Activated T-helper 1 cell treated with anti-CD3 and anti-CD28 coated beads, Interleukin-12 subunit alpha, Interleukin-12 subunit beta, Interleukin-2, Interleukin-4 antibody, amounts not matched to agents 30 ng/mL and 10 ng/mL and 1 ng/mL, durations not matched to agents 14 hours and 24 hours and 36 hours (primary cell): ENCODE results near the gene KCNH5. TPM values are rescaled to one million over a fixed set of nuclear protein-coding genes. Genes with fewer than 3 reads are reported as not detected.
"Not testable (repeated sequence)": the region's sequence is repeated elsewhere in the genome, so short reads cannot be mapped to it uniquely, and the experiment has no call there.

Experiments
- DNase-seq: peaks from one replicate; pipeline ENCODE4 v3.0.0; 2021; ENCODE audit warnings: low spot score
- H3K27ac Mint-ChIP-seq: one replicate; pipeline ENCODE4 v1.8.0; 2021; ENCODE audit warnings: mild to moderate bottlenecking, mixed read lengths
- H3K27me3 Mint-ChIP-seq: one replicate; pipeline ENCODE4 v1.8.0; 2022; ENCODE audit warnings: mild to moderate bottlenecking, moderate library complexity, mixed read lengths; ENCODE audit not compliant: insufficient read depth
- H3K36me3 Mint-ChIP-seq: one replicate; pipeline ENCODE4 v1.8.0; 2021; ENCODE audit warnings: low read depth, mixed read lengths
- H3K4me1 Mint-ChIP-seq: one replicate; pipeline ENCODE4 v1.8.0; 2021; ENCODE audit warnings: low read depth, mixed read lengths
- H3K4me3 Mint-ChIP-seq: one replicate; pipeline ENCODE4 v1.8.0; 2021; ENCODE audit warnings: mild to moderate bottlenecking, moderate library complexity, mixed read lengths
- H3K9me3 Mint-ChIP-seq: one replicate; pipeline ENCODE4 v1.8.0; 2021; ENCODE audit warnings: mixed read lengths
- intact Hi-C: fragments of 100-400 bp; cut with micrococcal nuclease; formaldehyde crosslinking; loops from one replicate; pipeline ENCODE4 v1.15.1; 2024
- total RNA-seq: library from RNA; stranded (reverse); gene quantifications from 2 replicates; pipeline ENCODE4 v1.2.3, GENCODE V29; 2022

The KCNH5 gene
- total RNA-seq, 1 donor from 2014 or later = not detected

GRCh38 chr14:62905566-62905965 is 139.7 kb downstream of the KCNH5 start:
- DNase-seq = no peak
- no peaks in the 10 kb centered on the region for H3K27me3 Mint-ChIP-seq
- H3K36me3 Mint-ChIP-seq = no peaks in the 10 kb centered on the region
- H3K4me1 Mint-ChIP-seq = no peaks in the 10 kb centered on the region
- H3K4me3 Mint-ChIP-seq = no peak overlapping the region
- intact Hi-C loops = no loop called here
- peaks cover 10% of the 10 kb centered on the region for H3K9me3 Mint-ChIP-seq
- no peak overlapping the region for H3K27ac Mint-ChIP-seq

GRCh38 chr14:62897771-62898170 is 147.5 kb downstream of the KCNH5 start:
- no peak overlapping the region for H3K27ac Mint-ChIP-seq
- H3K9me3 Mint-ChIP-seq = peaks cover 3% of the 10 kb centered on the region
- H3K36me3 Mint-ChIP-seq = no peaks in the 10 kb centered on the region
- H3K4me1 Mint-ChIP-seq = no peaks in the 10 kb centered on the region
- H3K27me3 Mint-ChIP-seq = no peaks in the 10 kb centered on the region
- no peak overlapping the region for H3K4me3 Mint-ChIP-seq
- intact Hi-C loops = no loop called here
- no peak for DNase-seq

GRCh38 chr14:62896932-62897456 is 148.3 kb downstream of the KCNH5 start:
- Mint-ChIP-seq H3K27ac (no peak overlapping the region), H3K27me3 (no peaks in the 10 kb centered on the region), H3K36me3 (no peaks in the 10 kb centered on the region), H3K4me3 (no peak overlapping the region), H3K4me1 (no peaks in the 10 kb centered on the region), H3K9me3 (peaks cover 3% of the 10 kb centered on the region)
- no peak for DNase-seq
- intact Hi-C loops = no loop called here

- no peaks in the 10 kb centered on the region for H3K27me3 Mint-ChIP-seq
- H3K4me3 Mint-ChIP-seq = no peak overlapping the region
- no peak for DNase-seq
- no peaks in the 10 kb centered on the region for H3K4me1 Mint-ChIP-seq
- no peaks in the 10 kb centered on the region for H3K36me3 Mint-ChIP-seq
- H3K9me3 Mint-ChIP-seq = no peaks in the 10 kb centered on the region
- intact Hi-C loops = no loop called here
- no peak overlapping the region for H3K27ac Mint-ChIP-seq
Measured at GRCh38 chr14:62894736-62895135, 150.5 kb downstream of the KCNH5 start.

GRCh38 chr14:62889364-62889763 is 155.9 kb downstream of the KCNH5 start:
- Mint-ChIP-seq H3K4me1 (no peaks in the 10 kb centered on the region), H3K9me3 (no peaks in the 10 kb centered on the region), H3K36me3 (no peaks in the 10 kb centered on the region), H3K27ac (no peak overlapping the region), H3K4me3 (no peak overlapping the region), H3K27me3 (no peaks in the 10 kb centered on the region)
- DNase-seq = no peak
- intact Hi-C loops = no loop called here

GRCh38 chr14:62886461-62886860 is 158.8 kb downstream of the KCNH5 start:
- Mint-ChIP-seq H3K4me1 (no peaks in the 10 kb centered on the region), H3K36me3 (no peaks in the 10 kb centered on the region), H3K27me3 (no peaks in the 10 kb centered on the region), H3K27ac (no peak overlapping the region), H3K4me3 (no peak overlapping the region), H3K9me3 (no peaks in the 10 kb centered on the region)
- intact Hi-C loops = no loop called here
- DNase-seq = no peak

- Mint-ChIP-seq H3K27ac (no peak overlapping the region), H3K9me3 (no peaks in the 10 kb centered on the region), H3K36me3 (no peaks in the 10 kb centered on the region), H3K27me3 (no peaks in the 10 kb centered on the region), H3K4me3 (no peak overlapping the region), H3K4me1 (no peaks in the 10 kb centered on the region)
- no peak for DNase-seq
- intact Hi-C loops = no loop called here
Measured at GRCh38 chr14:62885451-62885850, 159.8 kb downstream of the KCNH5 start.

- no peak for DNase-seq
- H3K9me3 Mint-ChIP-seq = no peaks in the 10 kb centered on the region
- H3K27me3 Mint-ChIP-seq = no peaks in the 10 kb centered on the region
- H3K4me3 Mint-ChIP-seq = no peak overlapping the region
- no peak overlapping the region for H3K27ac Mint-ChIP-seq
- H3K4me1 Mint-ChIP-seq = no peaks in the 10 kb centered on the region
- no peaks in the 10 kb centered on the region for H3K36me3 Mint-ChIP-seq
- intact Hi-C loops = no loop called here
Measured at GRCh38 chr14:62882967-62883366, 162.3 kb downstream of the KCNH5 start.

GRCh38 chr14:62866376-62866775 is 178.9 kb downstream of the KCNH5 start:
- H3K36me3 Mint-ChIP-seq = no peaks in the 10 kb centered on the region
- H3K9me3 Mint-ChIP-seq = peaks cover 13% of the 10 kb centered on the region
- intact Hi-C loops = no loop called here
- no peaks in the 10 kb centered on the region for H3K4me1 Mint-ChIP-seq
- no peak overlapping the region for H3K27ac Mint-ChIP-seq
- H3K27me3 Mint-ChIP-seq = no peaks in the 10 kb centered on the region
- no peak for DNase-seq
- no peak overlapping the region for H3K4me3 Mint-ChIP-seq

GRCh38 chr14:62864588-62864987 is 180.7 kb downstream of the KCNH5 start:
- Mint-ChIP-seq H3K36me3 (no peaks in the 10 kb centered on the region), H3K27ac (no peak overlapping the region), H3K4me3 (no peak overlapping the region), H3K9me3 (peaks cover 10% of the 10 kb centered on the region), H3K27me3 (no peaks in the 10 kb centered on the region), H3K4me1 (no peaks in the 10 kb centered on the region)
- intact Hi-C loops = no loop called here
- no peak for DNase-seq

GRCh38 chr14:62858011-62858410 is 187.2 kb downstream of the KCNH5 start:
- H3K9me3 Mint-ChIP-seq, H3K36me3 Mint-ChIP-seq, H3K27ac Mint-ChIP-seq, H3K4me3 Mint-ChIP-seq, H3K27me3 Mint-ChIP-seq, DNase-seq, H3K4me1 Mint-ChIP-seq, intact Hi-C loops: not testable (repeated sequence)

GRCh38 chr14:62854951-62855350 is 190.3 kb downstream of the KCNH5 start:
- no peak for DNase-seq
- Mint-ChIP-seq H3K36me3 (no peaks in the 10 kb centered on the region), H3K4me1 (no peaks in the 10 kb centered on the region), H3K4me3 (no peak overlapping the region), H3K27me3 (no peaks in the 10 kb centered on the region), H3K9me3 (no peaks in the 10 kb centered on the region), H3K27ac (no peak overlapping the region)
- intact Hi-C loops = no loop called here

- no peaks in the 10 kb centered on the region for H3K9me3 Mint-ChIP-seq
- H3K4me1 Mint-ChIP-seq = no peaks in the 10 kb centered on the region
- intact Hi-C loops = no loop called here
- no peak for DNase-seq
- H3K36me3 Mint-ChIP-seq = no peaks in the 10 kb centered on the region
- no peaks in the 10 kb centered on the region for H3K27me3 Mint-ChIP-seq
- H3K4me3 Mint-ChIP-seq = no peak overlapping the region
- no peak overlapping the region for H3K27ac Mint-ChIP-seq
Measured at GRCh38 chr14:62847168-62847567, 198.1 kb downstream of the KCNH5 start.

- Mint-ChIP-seq H3K27ac (no peak overlapping the region), H3K9me3 (no peaks in the 10 kb centered on the region), H3K36me3 (no peaks in the 10 kb centered on the region), H3K27me3 (no peaks in the 10 kb centered on the region), H3K4me3 (no peak overlapping the region), H3K4me1 (no peaks in the 10 kb centered on the region)
- no peak for DNase-seq
- intact Hi-C loops = no loop called here
Measured at GRCh38 chr14:62844546-62844945, 200.7 kb downstream of the KCNH5 start.
